T-helper 2 cell treated with Interferon-gamma antibody and Interleukin-4, amounts not matched to agents 5 μg/mL and 100 μg/mL, for 36 hours (primary cell): ENCODE measurements around the gene HGS.

Source experiments
- DNase-seq: peaks from one replicate; pipeline ENCODE4 v3.0.0; 2021; ENCODE audit warnings: low spot score
- H3K27ac Mint-ChIP-seq: one replicate; pipeline ENCODE4 v1.8.0; 2021; ENCODE audit warnings: mild to moderate bottlenecking, mixed read lengths
- H3K27me3 Mint-ChIP-seq: one replicate; pipeline ENCODE4 v1.8.0; 2021; ENCODE audit warnings: low read depth, mixed read lengths
- H3K36me3 Mint-ChIP-seq: one replicate; pipeline ENCODE4 v1.8.0; 2021; ENCODE audit warnings: low read depth, mixed read lengths
- H3K4me1 Mint-ChIP-seq: one replicate; pipeline ENCODE4 v1.8.0; 2021; ENCODE audit warnings: low read depth, mixed read lengths
- H3K4me3 Mint-ChIP-seq: one replicate; pipeline ENCODE4 v1.8.0; 2022; ENCODE audit warnings: mild to moderate bottlenecking, moderate library complexity, mixed read lengths
- H3K9me3 Mint-ChIP-seq: one replicate; pipeline ENCODE4 v1.8.0; 2021; ENCODE audit warnings: mixed read lengths

HGS gene

GRCh38 chr17:81648707-81649085 lies 35.1 kb upstream of the HGS start:
- Mint-ChIP-seq H3K27ac (no peak overlapping the region), H3K27me3 (peaks cover 22% of the 10 kb centered on the region), H3K4me3 (no peak overlapping the region), H3K4me1 (peaks cover 5% of the 10 kb centered on the region), H3K36me3 (no peaks in the 10 kb centered on the region), H3K9me3 (no peaks in the 10 kb centered on the region)
- no peak for DNase-seq

- Mint-ChIP-seq H3K27ac (no peak overlapping the region), H3K4me3 (no peak overlapping the region), H3K4me1 (peaks cover 8% of the 10 kb centered on the region), H3K36me3 (no peaks in the 10 kb centered on the region), H3K27me3 (peaks cover 22% of the 10 kb centered on the region), H3K9me3 (no peaks in the 10 kb centered on the region)
- no peak for DNase-seq
Observed at GRCh38 chr17:81650951-81651350, 32.9 kb upstream of the HGS start.

GRCh38 chr17:81651692-81652091 lies 32.1 kb upstream of the HGS start:
- peak overlapping the region; percentile 5 for H3K4me3 Mint-ChIP-seq
- no peaks in the 10 kb centered on the region for H3K36me3 Mint-ChIP-seq
- no peak for DNase-seq
- peaks cover 21% of the 10 kb centered on the region for H3K27me3 Mint-ChIP-seq
- no peaks in the 10 kb centered on the region for H3K9me3 Mint-ChIP-seq
- H3K4me1 Mint-ChIP-seq = peaks cover 9% of the 10 kb centered on the region
- H3K27ac Mint-ChIP-seq = no peak overlapping the region

- H3K27me3 Mint-ChIP-seq = peaks cover 11% of the 10 kb centered on the region
- H3K4me3 Mint-ChIP-seq = peak overlapping the region; percentile 85
- peaks cover 16% of the 10 kb centered on the region for H3K4me1 Mint-ChIP-seq
- no peaks in the 10 kb centered on the region for H3K9me3 Mint-ChIP-seq
- no peaks in the 10 kb centered on the region for H3K36me3 Mint-ChIP-seq
- DNase-seq = no peak
- H3K27ac Mint-ChIP-seq = peak overlapping the region; percentile 84
Observed at GRCh38 chr17:81652906-81653771, 30.7 kb upstream of the HGS start.

GRCh38 chr17:81655378-81656117 lies 28.3 kb upstream of the HGS start:
- H3K27ac Mint-ChIP-seq = no peak overlapping the region
- no peaks in the 10 kb centered on the region for H3K36me3 Mint-ChIP-seq
- H3K4me3 Mint-ChIP-seq = no peak overlapping the region
- H3K4me1 Mint-ChIP-seq = peaks cover 16% of the 10 kb centered on the region
- DNase-seq = no peak
- H3K27me3 Mint-ChIP-seq = no peaks in the 10 kb centered on the region
- no peaks in the 10 kb centered on the region for H3K9me3 Mint-ChIP-seq

- Mint-ChIP-seq H3K36me3 (no peaks in the 10 kb centered on the region), H3K9me3 (no peaks in the 10 kb centered on the region), H3K4me1 (peaks cover 16% of the 10 kb centered on the region), H3K27me3 (no peaks in the 10 kb centered on the region), H3K4me3 (peak within 1 kb of the TSS; percentile 15), H3K27ac (peak within 1 kb of the TSS; percentile 60)
- DNase-seq = no peak
Observed at GRCh38 chr17:81656118-81656743, 27.6 kb upstream of the HGS start, which contains the start of gene PDE6G. Gene PDE6G, minus strand, starts transcription at chr17:81656542. Its CDS starts 3,237 bp downstream, at chr17:81653305.

GRCh38 chr17:81656835-81657234 lies 27.0 kb upstream of the HGS start:
- no peak for DNase-seq
- H3K27ac Mint-ChIP-seq = peak overlapping the region; percentile 60
- no peaks in the 10 kb centered on the region for H3K9me3 Mint-ChIP-seq
- H3K27me3 Mint-ChIP-seq = no peaks in the 10 kb centered on the region
- peak overlapping the region; percentile 15 for H3K4me3 Mint-ChIP-seq
- H3K36me3 Mint-ChIP-seq = no peaks in the 10 kb centered on the region
- peaks cover 16% of the 10 kb centered on the region for H3K4me1 Mint-ChIP-seq

GRCh38 chr17:81659038-81659437 lies 24.8 kb upstream of the HGS start:
- Mint-ChIP-seq H3K36me3 (peaks cover 2% of the 10 kb centered on the region), H3K4me3 (no peak overlapping the region), H3K4me1 (peaks cover 19% of the 10 kb centered on the region), H3K27me3 (no peaks in the 10 kb centered on the region), H3K9me3 (no peaks in the 10 kb centered on the region), H3K27ac (no peak overlapping the region)
- DNase-seq = no peak

- Mint-ChIP-seq H3K4me3 (no peak overlapping the region), H3K27me3 (no peaks in the 10 kb centered on the region), H3K4me1 (peaks cover 19% of the 10 kb centered on the region), H3K36me3 (peaks cover 8% of the 10 kb centered on the region), H3K9me3 (no peaks in the 10 kb centered on the region), H3K27ac (no peak overlapping the region)
- no peak for DNase-seq
Observed at GRCh38 chr17:81660441-81660840, 23.4 kb upstream of the HGS start.

- no peaks in the 10 kb centered on the region for H3K9me3 Mint-ChIP-seq
- H3K4me3 Mint-ChIP-seq = no peak overlapping the region
- peaks cover 22% of the 10 kb centered on the region for H3K4me1 Mint-ChIP-seq
- no peaks in the 10 kb centered on the region for H3K27me3 Mint-ChIP-seq
- peaks cover 17% of the 10 kb centered on the region for H3K36me3 Mint-ChIP-seq
- no peak for DNase-seq
- H3K27ac Mint-ChIP-seq = no peak overlapping the region
Observed at GRCh38 chr17:81662002-81662401, 21.8 kb upstream of the HGS start.

- Mint-ChIP-seq H3K36me3 (peaks cover 28% of the 10 kb centered on the region), H3K27ac (peak overlapping the region; percentile 90), H3K27me3 (no peaks in the 10 kb centered on the region), H3K4me1 (peaks cover 28% of the 10 kb centered on the region), H3K4me3 (no peak overlapping the region), H3K9me3 (no peaks in the 10 kb centered on the region)
- DNase-seq = no peak
Observed at GRCh38 chr17:81664051-81664470, 19.8 kb upstream of the HGS start.

GRCh38 chr17:81665205-81666091 lies 18.4 kb upstream of the HGS start:
- peak overlapping the region; percentile 99 for H3K4me3 Mint-ChIP-seq
- peaks cover 38% of the 10 kb centered on the region for H3K36me3 Mint-ChIP-seq
- H3K9me3 Mint-ChIP-seq = no peaks in the 10 kb centered on the region
- peak; percentile 38 for DNase-seq
- peak overlapping the region; percentile 98 for H3K27ac Mint-ChIP-seq
- H3K4me1 Mint-ChIP-seq = peaks cover 28% of the 10 kb centered on the region
- H3K27me3 Mint-ChIP-seq = no peaks in the 10 kb centered on the region

GRCh38 chr17:81666092-81666341 lies 17.8 kb upstream of the HGS start:
- DNase-seq = no peak
- no peaks in the 10 kb centered on the region for H3K9me3 Mint-ChIP-seq
- H3K4me3 Mint-ChIP-seq = peak overlapping the region; percentile 99
- H3K27ac Mint-ChIP-seq = peak overlapping the region; percentile 98
- H3K4me1 Mint-ChIP-seq = peaks cover 28% of the 10 kb centered on the region
- H3K27me3 Mint-ChIP-seq = no peaks in the 10 kb centered on the region
- H3K36me3 Mint-ChIP-seq = peaks cover 38% of the 10 kb centered on the region
